DMS153 treated with DMSO at 0.1 percent for 48 hours (cell line): ENCODE data around the gene FYN.

Source experiments
- DNase-seq: peaks from one replicate; lab custom pipeline; 2025; ENCODE audit not compliant: unreplicated experiment; lab: John Stamatoyannopoulos, UW

The FYN gene

DNA sequence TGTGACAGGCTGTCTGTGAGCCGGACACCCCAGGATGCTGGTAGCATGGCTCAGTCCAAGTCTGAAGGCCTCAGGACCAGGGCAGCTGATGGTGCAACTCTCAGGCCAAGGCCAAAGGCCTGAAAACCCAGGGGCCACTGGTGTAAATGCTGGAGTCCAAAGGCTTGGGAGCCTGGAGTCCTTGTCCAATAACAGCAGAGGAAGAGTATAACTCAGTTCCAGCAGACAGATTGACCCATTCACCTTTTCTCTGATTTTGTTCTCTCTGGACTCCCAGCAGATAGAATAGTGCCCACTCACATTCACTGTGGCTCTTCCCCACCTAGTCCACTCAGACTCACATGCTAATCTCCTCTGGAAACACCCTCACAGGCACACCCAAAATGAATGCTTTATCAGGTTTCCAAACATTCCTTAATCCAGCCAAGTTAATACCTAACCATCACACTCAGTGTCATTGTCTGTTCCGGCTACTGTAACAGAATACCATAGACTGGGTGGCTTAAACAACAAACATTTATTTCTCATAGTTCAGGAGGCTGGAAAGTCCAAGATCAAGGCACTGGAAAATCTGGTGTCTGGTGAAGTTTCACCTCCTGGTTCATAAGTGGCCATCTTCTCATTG lies 262.6 kb downstream of the FYN start:
- DNase-seq = no peak
